ENCODE measurements around the gene DDX49.

Gene DDX49

GRCh38 chr19:18919086-18919899, at the start of gene DDX49, which contains the start of gene COPE:
TSS of gene DDX49 (plus strand) at chr19:18919715. CDS start at chr19:18919742, 27 bp downstream.
TSS of gene COPE (minus strand) at chr19:18919387. CDS start at chr19:18919348, 39 bp downstream.
- peak; percentile 93 for DNase-seq (ENCODE audit: low read depth)

GRCh38 chr19:18869781-18870530, 49.6 kb upstream of the DDX49 start:
- no peak for DNase-seq (ENCODE audit: low read depth)

GRCh38 chr19:18870531-18871172, 48.9 kb upstream of the DDX49 start:
- no peak for DNase-seq (ENCODE audit: low read depth)

GRCh38 chr19:18871543-18871942, 48.0 kb upstream of the DDX49 start:
- no peak for DNase-seq (ENCODE audit: low read depth)

GRCh38 chr19:18875726-18876125, 43.8 kb upstream of the DDX49 start:
- no peak for DNase-seq (ENCODE audit: low read depth)

GRCh38 chr19:18876865-18877264, 42.6 kb upstream of the DDX49 start:
- DNase-seq (ENCODE audit: low read depth): no peak

- no peak for DNase-seq (ENCODE audit: low read depth)
These were observed 41.3 kb upstream of the DDX49 start for GRCh38 chr19:18878058-18878797.

GRCh38 chr19:18878858-18879578, 40.5 kb upstream of the DDX49 start:
- DNase-seq (ENCODE audit: low read depth): no peak

- DNase-seq (ENCODE audit: low read depth): no peak
These were observed 39.7 kb upstream of the DDX49 start for GRCh38 chr19:18879579-18880373.

GRCh38 chr19:18881491-18881890, 38.0 kb upstream of the DDX49 start:
- no peak for DNase-seq (ENCODE audit: low read depth)

GRCh38 chr19:18883526-18884304, 35.8 kb upstream of the DDX49 start:
- DNase-seq (ENCODE audit: low read depth): no peak

- DNase-seq (ENCODE audit: low read depth): no peak
These were observed 32.5 kb upstream of the DDX49 start for GRCh38 chr19:18886972-18887371.

- no peak for DNase-seq (ENCODE audit: low read depth)
These were observed 29.4 kb upstream of the DDX49 start for GRCh38 chr19:18889949-18890745.

GRCh38 chr19:18893587-18894253, 25.8 kb upstream of the DDX49 start:
- no peak for DNase-seq (ENCODE audit: low read depth)

- no peak for DNase-seq (ENCODE audit: low read depth)
These were observed 25.1 kb upstream of the DDX49 start for GRCh38 chr19:18894254-18895037.

GRCh38 chr19:18895038-18895823, 24.3 kb upstream of the DDX49 start:
- DNase-seq (ENCODE audit: low read depth): no peak
